Tibial nerve (tissue), 4 donors: Measurements from ENCODE around the gene MYOM1. TPM values are rescaled to one million over a fixed set of nuclear protein-coding genes. Genes with fewer than 3 reads are reported as not detected.

Experiments
- DNase-seq, 2 donors: peaks; one replicate each; pipeline ENCODE4 v3.0.0-alpha.2; 2019; ENCODE audit warnings: low spot score in 2 of 2
- H3K27ac ChIP-seq, 4 donors: fragments of 200-600 bp; sonication (generic) in 3 of 4; one replicate each; pipeline ENCODE4 v1.5.1; 2017 to 2019; ENCODE audit warnings: mild to moderate bottlenecking in 1 of 4
- H3K27me3 ChIP-seq, 2 donors: fragments of 200-600 bp; sonication (generic) in 1 of 2; one replicate each; pipeline versions ENCODE4 v1.5.1 to v1.6.0; 2017 to 2019
- H3K36me3 ChIP-seq, 3 donors: fragments of 200-600 bp; sonication (generic); one replicate each; pipeline ENCODE4 v1.5.1; 2018 to 2019
- H3K4me1 ChIP-seq, 4 donors: fragments of 200-600 bp; sonication (generic) in 3 of 4; one replicate each; pipeline ENCODE4 v1.5.1; 2017 to 2019
- H3K4me3 ChIP-seq, 4 donors: fragments of 200-600 bp; sonication (generic) in 3 of 4; one replicate each; pipeline ENCODE4 v1.5.1; 2017 to 2019; ENCODE audit warnings: mild to moderate bottlenecking in 1 of 4, moderate library complexity in 1 of 4
- H3K9me3 ChIP-seq, 4 donors: fragments of 200-600 bp; sonication (generic) in 3 of 4; one replicate each; pipeline ENCODE4 v1.5.1; 2017 to 2019
- EP300 ChIP-seq, 2 donors: sonication (generic); formaldehyde crosslinking; IDR thresholded peaks; one replicate each; pipeline ENCODE4 v1.6.1; 2017; ENCODE audit warnings: antibody characterized with exemption in 2 of 2, mild to moderate bottlenecking in 1 of 2
- POLR2A ChIP-seq, 2 donors: fragments of 450-650 bp; IDR thresholded peaks; one replicate each; pipeline ENCODE4 v1.6.1; 2017; ENCODE audit warnings: antibody characterized with exemption in 2 of 2, mild to moderate bottlenecking in 2 of 2, moderate library complexity in 2 of 2
- WGBS, 2 donors: methylation state at CpG; one replicate each; pipeline ENCODE4 v1.1.5; 2018; 5-methylcytosine and 5-hydroxymethylcytosine counted together
- total RNA-seq, 4 donors: library from RNA; depleted of rRNA; stranded (reverse); fragments of >200 nt; gene quantifications; one replicate each; pipeline ENCODE4 v1.1.0, GENCODE V29; 2016
- TF ChIP-seq, protein P1 (sequence below), 5 experiments: fragments of 200-600 bp in 3 of 5; fragments of 450-650 bp in 2 of 5; sonication (generic) in 3 of 5; IDR thresholded peaks; one replicate each; pipeline ENCODE4 v1.5.1; 2016 to 2019; ENCODE audit warnings: antibody characterized with exemption in 5 of 5, mild to moderate bottlenecking in 3 of 5, moderate library complexity in 2 of 5

MYOM1 gene
- total RNA-seq, 4 donors from 2014 or later, result 3.0 to 8.1 (median 5.6) TPM

- Histone ChIP-seq H3K9me3 (no peaks in the 10 kb centered on the region), H3K4me3 (peak overlapping the region; percentile 73 to 100 (median 89)), H3K27me3 (no peaks in the 10 kb centered on the region), H3K27ac (peak overlapping the region; percentile 92 to 100 (median 98)), H3K4me1 (peaks cover 0 to 50% (median 18%) of the 10 kb centered on the region in 4 donors), H3K36me3 (peaks cover 0 to 16% (median 0%) of the 10 kb centered on the region in 3 donors)
- DNase-seq, result peak; percentile 77 to 82
- peak; percentile 18 to 74 for TF ChIP-seq EP300 (IDR thresholded peaks at IDR 0.05)
- peak in 1 of 2 donors; percentile 19 for TF ChIP-seq POLR2A (IDR thresholded peaks at IDR 0.05)
- TF ChIP-seq, protein P1, sequence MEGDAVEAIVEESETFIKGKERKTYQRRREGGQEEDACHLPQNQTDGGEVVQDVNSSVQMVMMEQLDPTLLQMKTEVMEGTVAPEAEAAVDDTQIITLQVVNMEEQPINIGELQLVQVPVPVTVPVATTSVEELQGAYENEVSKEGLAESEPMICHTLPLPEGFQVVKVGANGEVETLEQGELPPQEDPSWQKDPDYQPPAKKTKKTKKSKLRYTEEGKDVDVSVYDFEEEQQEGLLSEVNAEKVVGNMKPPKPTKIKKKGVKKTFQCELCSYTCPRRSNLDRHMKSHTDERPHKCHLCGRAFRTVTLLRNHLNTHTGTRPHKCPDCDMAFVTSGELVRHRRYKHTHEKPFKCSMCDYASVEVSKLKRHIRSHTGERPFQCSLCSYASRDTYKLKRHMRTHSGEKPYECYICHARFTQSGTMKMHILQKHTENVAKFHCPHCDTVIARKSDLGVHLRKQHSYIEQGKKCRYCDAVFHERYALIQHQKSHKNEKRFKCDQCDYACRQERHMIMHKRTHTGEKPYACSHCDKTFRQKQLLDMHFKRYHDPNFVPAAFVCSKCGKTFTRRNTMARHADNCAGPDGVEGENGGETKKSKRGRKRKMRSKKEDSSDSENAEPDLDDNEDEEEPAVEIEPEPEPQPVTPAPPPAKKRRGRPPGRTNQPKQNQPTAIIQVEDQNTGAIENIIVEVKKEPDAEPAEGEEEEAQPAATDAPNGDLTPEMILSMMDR (IDR thresholded peaks at IDR 0.05), result peak; percentile 92 to 96 (median 94)
- whole genome bisulfite sequencing, 2 donors, result 8 to 10% methylated on average over 29 of the region's 29 CpGs
Measured at GRCh38 chr18:3245853-3246634, 26.3 kb upstream of the MYOM1 start.

- peaks cover 0 to 41% (median 12%) of the 10 kb centered on the region in 4 donors for H3K4me1 ChIP-seq
- TF ChIP-seq EP300 (IDR thresholded peaks at IDR 0.05) (no peak), POLR2A (IDR thresholded peaks at IDR 0.05) (no peak)
- TF ChIP-seq, protein P1 (IDR thresholded peaks at IDR 0.05), result no peak
- no peaks in the 10 kb centered on the region for H3K27me3 ChIP-seq
- H3K4me3 ChIP-seq, result peak overlapping the region in 1 of 4 donors; percentile 78
- H3K27ac ChIP-seq, result peak overlapping the region in 2 of 4 donors; percentile 96 to 100
- H3K36me3 ChIP-seq, result peaks cover 0 to 20% (median 0%) of the 10 kb centered on the region in 3 donors
- WGBS, 2 donors, result 73 to 79% methylated on average over 1 of the region's 1 CpG
- DNase-seq, result no peak
- H3K9me3 ChIP-seq, result no peaks in the 10 kb centered on the region
Measured at GRCh38 chr18:3245185-3245564, 25.4 kb upstream of the MYOM1 start.

DNA sequence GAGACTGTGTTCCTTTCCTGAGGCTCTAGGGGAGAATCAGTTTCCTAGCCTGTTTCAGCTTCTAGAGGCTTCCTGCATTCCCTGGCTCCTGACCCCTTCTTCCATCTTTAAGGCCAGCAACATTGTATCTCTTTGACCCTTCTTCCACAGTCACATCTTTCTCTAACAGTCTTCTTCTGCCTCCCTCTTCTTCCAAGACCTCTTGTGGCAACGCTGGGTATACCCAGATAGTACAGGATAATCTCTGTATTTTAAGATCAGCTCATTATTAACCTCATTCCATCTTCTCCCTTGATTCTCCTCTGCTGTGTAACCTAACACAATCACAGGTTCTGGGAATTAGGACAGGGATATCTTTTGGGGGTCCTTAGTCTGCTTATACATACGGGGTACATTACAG is 19.0 kb upstream of the MYOM1 start:
- Histone ChIP-seq H3K9me3 (no peaks in the 10 kb centered on the region), H3K27me3 (no peaks in the 10 kb centered on the region), H3K36me3 (peaks cover 0 to 15% (median 0%) of the 10 kb centered on the region in 3 donors), H3K27ac (no peak overlapping the region), H3K4me3 (no peak overlapping the region), H3K4me1 (peaks cover 0 to 10% (median 0%) of the 10 kb centered on the region in 4 donors)
- WGBS, 2 donors, result 82 to 88% methylated on average over 2 of the region's 2 CpGs
- DNase-seq, result no peak
- no peak for TF ChIP-seq POLR2A (IDR thresholded peaks at IDR 0.05)
- no peak for TF ChIP-seq EP300 (IDR thresholded peaks at IDR 0.05)
- TF ChIP-seq, protein P1 (IDR thresholded peaks at IDR 0.05), result no peak

- TF ChIP-seq EP300 (IDR thresholded peaks at IDR 0.05), result no peak
- TF ChIP-seq, protein P1 (IDR thresholded peaks at IDR 0.05), result no peak
- no peak for TF ChIP-seq POLR2A (IDR thresholded peaks at IDR 0.05)
- H3K4me1 ChIP-seq, result peaks cover 0 to 8% (median 0%) of the 10 kb centered on the region in 4 donors
- no peaks in the 10 kb centered on the region for H3K27me3 ChIP-seq
- H3K36me3 ChIP-seq, result peaks cover 0 to 9% (median 0%) of the 10 kb centered on the region in 3 donors
- no peak overlapping the region for H3K27ac ChIP-seq
- H3K4me3 ChIP-seq, result no peak overlapping the region
- WGBS, 2 donors, result 82 to 86% methylated on average over 4 of the region's 4 CpGs
- DNase-seq, result no peak
- H3K9me3 ChIP-seq, result no peaks in the 10 kb centered on the region
Measured at GRCh38 chr18:3236470-3236869, 16.7 kb upstream of the MYOM1 start.

DNA sequence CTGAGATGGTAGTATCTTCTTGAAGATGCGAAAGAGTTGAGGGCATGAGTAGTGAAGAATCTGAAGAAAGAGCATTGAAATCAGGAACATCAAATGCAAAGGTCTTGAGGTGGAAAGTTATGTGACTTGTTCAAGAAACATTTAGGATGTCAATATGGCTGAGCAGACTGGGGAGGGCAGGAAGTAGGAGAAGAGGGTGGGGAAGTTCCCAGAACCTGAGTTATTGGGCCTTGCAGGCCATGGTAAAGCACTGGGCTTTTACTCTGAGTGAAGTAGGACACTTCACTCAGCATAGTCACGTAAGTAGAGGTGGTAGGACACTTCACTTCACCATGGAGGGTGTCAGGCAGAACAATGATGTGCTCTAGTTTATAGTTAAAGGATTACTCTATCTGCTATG is 16.1 kb upstream of the MYOM1 start:
- H3K36me3 ChIP-seq, result peaks cover 0 to 3% (median 0%) of the 10 kb centered on the region in 3 donors
- H3K27me3 ChIP-seq, result no peaks in the 10 kb centered on the region
- peaks cover 0 to 8% (median 0%) of the 10 kb centered on the region in 4 donors for H3K4me1 ChIP-seq
- DNase-seq, result no peak
- no peak overlapping the region for H3K4me3 ChIP-seq
- no peaks in the 10 kb centered on the region for H3K9me3 ChIP-seq
- 97 to 100% methylated on average over 2 of the region's 2 CpGs for WGBS, 2 donors
- TF ChIP-seq POLR2A (IDR thresholded peaks at IDR 0.05) (no peak), EP300 (IDR thresholded peaks at IDR 0.05) (no peak)
- TF ChIP-seq, protein P1 (IDR thresholded peaks at IDR 0.05), result no peak
- H3K27ac ChIP-seq, result no peak overlapping the region
